Hepatocyte (in vitro differentiated cells): ENCODE measurements around the gene ZNF628. TPM values are rescaled to one million over a fixed set of nuclear protein-coding genes. Genes with fewer than 3 reads are reported as not detected.
A peak's percentile ranks its signal among the peaks of the same experiment; 100 is the strongest.

ENCODE experiments used
- DNase-seq: peaks from one replicate; pipeline ENCODE4 v3.0.0-alpha.2; 2016; ENCODE audit warnings: low spot score
- H2AFZ ChIP-seq: fragments of 200-600 bp; sonication (generic); 2 replicates; pipeline ENCODE4 v1.6.0; 2016; ENCODE audit warnings: antibody characterized with exemption, mild to moderate bottlenecking
- H3K27ac ChIP-seq: fragments of 200-600 bp; sonication (generic); 2 replicates; pipeline ENCODE4 v1.5.1; 2016; ENCODE audit warnings: mild to moderate bottlenecking
- H3K27me3 ChIP-seq: fragments of 200-600 bp; sonication (generic); 2 replicates; pipeline ENCODE4 v1.6.1; 2016
- H3K36me3 ChIP-seq: fragments of 200-600 bp; sonication (generic); replicated peaks from 2 replicates; pipeline ENCODE4 v1.5.1; 2016; ENCODE audit warnings: low read depth; ENCODE audit not compliant: insufficient read depth
- H3K4me1 ChIP-seq: fragments of 200-600 bp; sonication (generic); 2 replicates; pipeline ENCODE4 v1.5.1; 2016; ENCODE audit warnings: mild to moderate bottlenecking, moderate library complexity; ENCODE audit not compliant: insufficient read depth
- H3K4me2 ChIP-seq: fragments of 200-600 bp; sonication (generic); 2 replicates; pipeline ENCODE4 v1.6.0; 2016
- H3K4me3 ChIP-seq: fragments of 200-600 bp; sonication (generic); 2 replicates; pipeline ENCODE4 v1.5.1; 2016; ENCODE audit warnings: mild to moderate bottlenecking
- H3K79me2 ChIP-seq: fragments of 200-600 bp; sonication (generic); 2 replicates; pipeline ENCODE4 v1.6.0; 2017; ENCODE audit warnings: mild to moderate bottlenecking
- H3K9me2 ChIP-seq: fragments of 200-600 bp; sonication (generic); replicated peaks from 2 replicates; pipeline ENCODE4 v1.6.0; 2017; ENCODE audit warnings: mild to moderate bottlenecking; ENCODE audit not compliant: insufficient read depth
- H3K9me3 ChIP-seq: fragments of 200-600 bp; sonication (generic); 2 replicates; pipeline ENCODE4 v1.5.1; 2016; ENCODE audit warnings: low read depth, mild to moderate bottlenecking
- H4K20me1 ChIP-seq: fragments of 200-600 bp; sonication (generic); 2 replicates; pipeline ENCODE4 v1.6.0; 2016; ENCODE audit warnings: mild to moderate bottlenecking; ENCODE audit not compliant: insufficient read depth, poor library complexity, severe bottlenecking
- EZH2 ChIP-seq: fragments of 200-600 bp; sonication (generic); IDR thresholded peaks from 2 replicates; pipeline ENCODE4 v1.6.1; 2016; ENCODE audit warnings: antibody characterized with exemption, mild to moderate bottlenecking, borderline replicate concordance
- EZH2phosphoT487 ChIP-seq: fragments of 200-600 bp; sonication (generic); IDR thresholded peaks from one replicate; pipeline ENCODE4 v1.6.1; 2018; ENCODE audit warnings: antibody characterized with exemption, mild to moderate bottlenecking, low read depth, moderate library complexity; ENCODE audit not compliant: unreplicated experiment, severe bottlenecking
- WGBS: methylation state at CpG from one replicate; pipeline ENCODE4 v1.1.6; 2016; ENCODE audit warnings: low lambda C conversion rate; ENCODE audit errors: missing lambda C conversion rate; 5-methylcytosine and 5-hydroxymethylcytosine counted together
- polyA plus RNA-seq: library from polyadenylated mRNA; unstranded; fragments of >200 nt; fragmentation: Nextera tagmentation; extraction: Ambion mirVana; gene quantifications from 2 replicates; pipeline ENCODE4 v1.2.1, GENCODE V29; 2016
- total RNA-seq: library from RNA; depleted of rRNA; stranded (reverse); fragments of >200 nt; gene quantifications from 2 replicates; pipeline ENCODE4 v1.2.3, GENCODE V29; 2014
- TF ChIP-seq, protein P1 (sequence below): fragments of 200-600 bp; sonication (generic); IDR thresholded peaks from 2 replicates; pipeline ENCODE4 v1.5.1; 2016; ENCODE audit warnings: antibody characterized with exemption, mild to moderate bottlenecking; ENCODE audit not compliant: poor library complexity

ZNF628 gene
- total and polyA plus RNA-seq, 2 experiments from 2014 or later = 1.2 to 4.7 TPM

DNA sequence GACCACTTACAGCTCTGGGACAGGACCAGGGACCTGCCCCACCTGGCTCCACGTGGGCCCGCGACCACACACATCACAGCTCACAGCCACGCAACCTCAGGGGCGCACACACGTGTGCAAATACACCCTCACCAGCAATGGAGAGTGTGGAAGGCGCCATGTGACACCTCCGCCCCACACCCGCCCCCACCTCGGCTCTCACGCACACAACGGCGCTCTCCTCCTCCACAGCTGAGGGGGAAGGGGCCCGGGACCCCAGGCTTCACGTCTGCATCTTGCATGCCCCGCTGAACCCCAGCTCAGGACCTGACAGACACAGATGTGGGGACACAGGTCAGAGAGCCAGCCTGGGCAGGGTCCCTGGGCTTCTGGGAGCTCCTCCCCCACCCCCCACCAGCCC lies 26.9 kb upstream of the ZNF628 start:
- Histone ChIP-seq H3K4me3 (no peak overlapping the region), H3K79me2 (no peaks in the 10 kb centered on the region), H3K9me3 (no peaks in the 10 kb centered on the region), H3K27ac (no peak overlapping the region), H3K36me3 (no peaks in the 10 kb centered on the region), H3K27me3 (peaks cover 54% of the 10 kb centered on the region), H3K4me1 (peaks cover 11% of the 10 kb centered on the region), H3K9me2 (no peaks in the 10 kb centered on the region), H4K20me1 (no peaks in the 10 kb centered on the region), H2AFZ (no peak overlapping the region), H3K4me2 (no peak overlapping the region)
- TF ChIP-seq, protein P1, sequence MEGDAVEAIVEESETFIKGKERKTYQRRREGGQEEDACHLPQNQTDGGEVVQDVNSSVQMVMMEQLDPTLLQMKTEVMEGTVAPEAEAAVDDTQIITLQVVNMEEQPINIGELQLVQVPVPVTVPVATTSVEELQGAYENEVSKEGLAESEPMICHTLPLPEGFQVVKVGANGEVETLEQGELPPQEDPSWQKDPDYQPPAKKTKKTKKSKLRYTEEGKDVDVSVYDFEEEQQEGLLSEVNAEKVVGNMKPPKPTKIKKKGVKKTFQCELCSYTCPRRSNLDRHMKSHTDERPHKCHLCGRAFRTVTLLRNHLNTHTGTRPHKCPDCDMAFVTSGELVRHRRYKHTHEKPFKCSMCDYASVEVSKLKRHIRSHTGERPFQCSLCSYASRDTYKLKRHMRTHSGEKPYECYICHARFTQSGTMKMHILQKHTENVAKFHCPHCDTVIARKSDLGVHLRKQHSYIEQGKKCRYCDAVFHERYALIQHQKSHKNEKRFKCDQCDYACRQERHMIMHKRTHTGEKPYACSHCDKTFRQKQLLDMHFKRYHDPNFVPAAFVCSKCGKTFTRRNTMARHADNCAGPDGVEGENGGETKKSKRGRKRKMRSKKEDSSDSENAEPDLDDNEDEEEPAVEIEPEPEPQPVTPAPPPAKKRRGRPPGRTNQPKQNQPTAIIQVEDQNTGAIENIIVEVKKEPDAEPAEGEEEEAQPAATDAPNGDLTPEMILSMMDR = no peak
- TF ChIP-seq EZH2 (no peak), EZH2phosphoT487 (no peak)
- 77% methylated on average over 7 of the region's 16 CpGs for WGBS
- no peak for DNase-seq

DNA sequence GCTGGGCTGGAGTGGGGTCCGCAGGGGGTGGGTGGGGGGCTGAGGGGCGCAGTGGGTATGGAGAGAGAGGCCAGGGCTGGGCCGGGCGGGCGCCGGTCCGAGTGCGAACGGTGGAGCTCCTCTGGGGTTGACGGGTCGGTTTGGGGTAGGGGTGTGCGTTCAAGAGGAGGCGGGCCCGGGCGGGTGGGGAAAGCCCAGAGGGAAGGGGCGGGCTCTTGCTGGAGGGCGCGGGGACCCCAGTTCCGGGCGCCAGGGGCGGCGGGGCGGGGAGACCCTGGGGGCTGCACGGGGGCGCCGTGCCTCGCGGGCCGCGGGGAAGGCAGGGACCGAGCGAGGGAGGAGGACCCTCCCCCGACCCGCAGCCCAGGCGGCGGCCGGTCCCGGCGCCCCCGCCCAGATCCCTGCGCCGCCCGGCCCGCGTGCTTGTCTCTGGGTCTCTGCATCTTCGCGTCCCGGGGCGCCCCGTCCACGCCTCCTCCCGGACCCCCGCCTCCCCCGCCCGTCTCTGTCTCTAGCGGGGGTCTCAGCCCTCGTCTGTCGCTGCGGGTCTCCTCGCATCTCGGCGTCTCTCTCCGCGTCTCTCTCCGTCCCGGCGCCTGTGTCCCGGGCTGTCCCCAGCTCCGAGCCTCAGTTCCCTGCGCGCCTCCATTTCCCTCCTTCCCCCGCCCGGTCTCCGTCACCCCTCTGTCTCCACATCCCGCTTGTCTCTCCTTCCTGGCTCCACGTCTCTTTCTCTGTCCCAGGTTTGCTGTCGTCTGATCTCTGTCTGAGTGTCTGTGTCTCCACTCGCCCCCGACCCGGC lies 25.1 kb upstream of the ZNF628 start:
- Histone ChIP-seq H3K4me2 (peak overlapping the region; percentile 89), H4K20me1 (no peaks in the 10 kb centered on the region), H3K4me3 (no peak overlapping the region), H3K9me3 (no peaks in the 10 kb centered on the region), H3K9me2 (no peaks in the 10 kb centered on the region), H3K36me3 (no peaks in the 10 kb centered on the region), H3K4me1 (peaks cover 11% of the 10 kb centered on the region), H2AFZ (peak overlapping the region; percentile 15), H3K27ac (no peak overlapping the region), H3K79me2 (no peaks in the 10 kb centered on the region), H3K27me3 (peaks cover 40% of the 10 kb centered on the region)
- TF ChIP-seq EZH2phosphoT487 (peak; percentile 63), EZH2 (no peak)
- TF ChIP-seq, protein P1 = no peak
- WGBS = 2% methylated on average over 7 of the region's 80 CpGs
- no peak for DNase-seq

GRCh38 chr19:55451965-55452748 lies 24.3 kb upstream of the ZNF628 start:
- no peak overlapping the region for H3K27ac ChIP-seq
- no peaks in the 10 kb centered on the region for H3K9me3 ChIP-seq
- no peaks in the 10 kb centered on the region for H3K9me2 ChIP-seq
- peak overlapping the region; percentile 89 for H3K4me2 ChIP-seq
- H2AFZ ChIP-seq = peak overlapping the region; percentile 15
- 7% methylated on average over 22 of the region's 57 CpGs for WGBS
- peaks cover 11% of the 10 kb centered on the region for H3K4me1 ChIP-seq
- H3K79me2 ChIP-seq = no peaks in the 10 kb centered on the region
- H3K36me3 ChIP-seq = no peaks in the 10 kb centered on the region
- peak; percentile 73 for TF ChIP-seq EZH2
- TF ChIP-seq EZH2phosphoT487 = no peak
- TF ChIP-seq, protein P1 = no peak
- no peak overlapping the region for H3K4me3 ChIP-seq
- H3K27me3 ChIP-seq = peaks cover 35% of the 10 kb centered on the region
- H4K20me1 ChIP-seq = no peaks in the 10 kb centered on the region
- no peak for DNase-seq
